B cell (primary cell): ENCODE measurements around the gene CFH. TPM values are rescaled to one million over a fixed set of nuclear protein-coding genes. Genes with fewer than 3 reads are reported as not detected.

Source experiments
- ATAC-seq: fragments of 200-7000 bp; cut with Tn5 transposase; one replicate; pipeline ENCODE4 v1.10.0; 2021; ENCODE audit warnings: low read depth, mild to moderate bottlenecking, moderate number of reproducible peaks, moderate library complexity
- CTCF ChIA-PET: fragments of 350-600 bp; sonication (Branson Sonifier 250); formaldehyde crosslinking; loops from one replicate; lab custom pipeline; 2021; ENCODE audit warnings: antibody characterized with exemption, inconsistent platforms; lab: Charles Lee
- POLR2A ChIA-PET: fragments of 350-600 bp; sonication (Branson Sonifier 250); formaldehyde crosslinking; loops from one replicate; lab custom pipeline; 2021; ENCODE audit warnings: antibody characterized with exemption; lab: Charles Lee
- DNase-seq: peaks from one replicate; pipeline ENCODE4 v3.0.0; 2013
- H2AFZ ChIP-seq: 2 replicates; pipeline ENCODE4 v1.6.1; 2012; ENCODE audit warnings: mild to moderate bottlenecking, low read depth, low read length; ENCODE audit not compliant: insufficient read depth, poor library complexity, severe bottlenecking
- H3K27ac ChIP-seq, 2 donors: 1 replicate in 1 of 2; 2 replicates in 1 of 2; pipeline ENCODE4 v1.5.1; 2012 to 2013; ENCODE audit warnings: low read length in 2 of 2, mild to moderate bottlenecking in 2 of 2, moderate library complexity in 1 of 2
- H3K27me3 ChIP-seq, 4 experiments: fragments of 200-600 bp in 1 of 4; sonication (generic) in 1 of 4; replicated peaks in 1 of 4; 1 replicate in 2 of 4; 2 replicates in 2 of 4; pipeline versions ENCODE4 v1.6.1 to v1.7.0; 2013 to 2016; ENCODE audit warnings: low read length in 3 of 4, mild to moderate bottlenecking in 2 of 4, mixed read lengths in 1 of 4, moderate library complexity in 1 of 4; ENCODE audit not compliant: insufficient read depth in 4 of 4, control insufficient read depth in 3 of 4; ENCODE audit errors: control extremely low read depth in 1 of 4
- H3K36me3 ChIP-seq, 2 experiments: replicated peaks in 1 of 2; 1 replicate in 1 of 2; 2 replicates in 1 of 2; pipeline versions ENCODE4 v1.6.1 to v1.7.1; 2013; ENCODE audit warnings: low read length in 1 of 2; ENCODE audit not compliant: insufficient read depth in 2 of 2, control insufficient read depth in 1 of 2; ENCODE audit errors: control extremely low read depth in 1 of 2, extremely low read depth in 1 of 2
- H3K4me1 ChIP-seq, 2 donors: fragments of 200-600 bp in 1 of 2; sonication (generic) in 1 of 2; 1 replicate in 1 of 2; 2 replicates in 1 of 2; pipeline versions ENCODE4 v1.5.1 to v1.6.1; 2013 to 2017; ENCODE audit warnings: low read length in 2 of 2; ENCODE audit not compliant: control insufficient read depth in 2 of 2, insufficient read depth in 2 of 2
- H3K4me2 ChIP-seq: replicated peaks from 2 replicates; pipeline ENCODE3; 2012; ENCODE audit warnings: mild to moderate bottlenecking, low read depth, low read length; ENCODE audit not compliant: poor library complexity, severe bottlenecking
- H3K4me3 ChIP-seq, 5 experiments: fragments of 200-600 bp in 1 of 5; sonication (generic) in 1 of 5; 1 replicate in 3 of 5; 2 replicates in 2 of 5; pipeline versions ENCODE4 v1.5.1 to v1.7.0; 2011 to 2016; ENCODE audit warnings: low read length in 4 of 5, mild to moderate bottlenecking in 4 of 5, low read depth in 2 of 5, control low read depth in 1 of 5, moderate library complexity in 1 of 5; ENCODE audit not compliant: insufficient read depth in 1 of 5; ENCODE audit errors: control extremely low read depth in 1 of 5, extremely low read depth in 1 of 5
- H3K79me2 ChIP-seq: fragments of 200-600 bp; sonication (generic); one replicate; pipeline ENCODE4 v1.6.0; 2016; ENCODE audit warnings: low read length; ENCODE audit not compliant: control insufficient read depth, insufficient read depth
- H3K9ac ChIP-seq: fragments of 200-600 bp; sonication (generic); 2 replicates; pipeline ENCODE4 v1.6.1; 2017; ENCODE audit warnings: mild to moderate bottlenecking, low read length, moderate library complexity
- H3K9me3 ChIP-seq, 3 donors: one replicate each; pipeline versions ENCODE4 v1.6.1 to v1.7.1; 2013; ENCODE audit warnings: low read length in 2 of 3; ENCODE audit not compliant: control insufficient read depth in 2 of 3, insufficient read depth in 1 of 3; ENCODE audit errors: control extremely low read depth in 1 of 3
- H4K20me1 ChIP-seq: 2 replicates; pipeline ENCODE4 v1.6.0; 2012; ENCODE audit warnings: mild to moderate bottlenecking, low read length; ENCODE audit not compliant: insufficient read depth, control insufficient read depth, poor library complexity, severe bottlenecking
- H3K27ac Mint-ChIP-seq: one replicate; pipeline ENCODE4 v1.8.0; 2021; ENCODE audit warnings: mixed read lengths
- H3K27me3 Mint-ChIP-seq: one replicate; pipeline ENCODE4 v1.8.0; 2021; ENCODE audit warnings: mixed read lengths
- H3K4me1 Mint-ChIP-seq: one replicate; pipeline ENCODE4 v1.8.0; 2021; ENCODE audit warnings: mixed read lengths
- H3K4me3 Mint-ChIP-seq: one replicate; pipeline ENCODE4 v1.8.0; 2021; ENCODE audit warnings: mixed read lengths
- H3K9me3 Mint-ChIP-seq: one replicate; pipeline ENCODE4 v1.8.0; 2022; ENCODE audit warnings: mixed read lengths; ENCODE audit not compliant: insufficient read depth
- EZH2 ChIP-seq: IDR thresholded peaks from 2 replicates; pipeline ENCODE4 v1.6.1; 2012; ENCODE audit warnings: borderline replicate concordance, low read depth, mild to moderate bottlenecking, moderate library complexity, low read length; ENCODE audit not compliant: insufficient read depth, poor library complexity, severe bottlenecking
- WGBS: methylation state at CpG from one replicate; pipeline ENCODE4 v1.1.5; 2013; ENCODE audit warnings: missing lambda C conversion rate; ENCODE audit not compliant: insufficient coverage; 5-methylcytosine and 5-hydroxymethylcytosine counted together
- intact Hi-C: fragments of 100-400 bp; cut with micrococcal nuclease; formaldehyde crosslinking; loops from one replicate; pipeline ENCODE4 v1.10.0; 2022
- polyA plus RNA-seq: library from polyadenylated mRNA; depleted of rRNA; stranded (reverse); fragments of >200 nt; gene quantifications from 2 replicates; pipeline ENCODE4 v1.2.3, GENCODE V29; 2012
- total RNA-seq, 2 donors: library from RNA; stranded (reverse); fragments of 120-200 nt in 1 of 2; gene quantifications; 1 replicate in 1 of 2; 2 replicates in 1 of 2; pipeline versions ENCODE4 v1.2.3 to v1.2.4, GENCODE V29; 2013 to 2022
- TF ChIP-seq, protein P1 (sequence below): fragments of 200-600 bp; IDR thresholded peaks from one replicate; pipeline ENCODE4 v1.8.0; 2022; ENCODE audit warnings: antibody characterized with exemption, mild to moderate bottlenecking

Gene CFH
- total and polyA plus RNA-seq, 2 donors (not counting 1 experiment from before 2014, with no cell fraction given), result not detected

DNA sequence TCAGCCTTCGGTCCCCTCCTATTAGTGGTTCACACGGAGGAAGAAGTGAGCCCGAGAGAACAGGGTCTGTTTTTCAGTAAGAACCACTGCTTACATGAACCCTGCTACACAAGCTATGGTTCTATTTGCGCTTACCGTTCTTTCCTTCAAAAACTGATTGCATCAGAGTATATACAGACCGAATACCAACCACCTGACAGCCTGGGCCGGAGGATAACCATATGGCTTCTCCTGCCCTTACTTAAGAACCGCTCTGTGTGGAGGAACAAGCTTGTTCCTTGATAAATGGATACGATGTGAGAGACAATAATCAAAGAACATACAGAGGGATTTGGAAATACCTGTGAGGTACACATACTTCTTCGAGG lies 42.5 kb upstream of the CFH start:
- Histone ChIP-seq H3K27ac (no peak overlapping the region), H3K4me1 (no peaks in the 10 kb centered on the region), H3K4me2 (no peak overlapping the region), H3K9me3 (peaks cover 0 to 10% (median 1%) of the 10 kb centered on the region in 3 donors), H3K4me3 (no peak overlapping the region), H4K20me1 (no peaks in the 10 kb centered on the region), H3K36me3 (no peaks in the 10 kb centered on the region), H3K79me2 (no peaks in the 10 kb centered on the region), H3K9ac (no peak overlapping the region), H3K27me3 (peaks cover 0 to 14% (median 11%) of the 10 kb centered on the region in 4 experiments), H2AFZ (no peak overlapping the region)
- Mint-ChIP-seq H3K4me1 (peaks cover 3% of the 10 kb centered on the region), H3K9me3 (no peaks in the 10 kb centered on the region), H3K27ac (no peak overlapping the region), H3K4me3 (no peak overlapping the region), H3K27me3 (peaks cover 23% of the 10 kb centered on the region)
- ATAC-seq (no peak), DNase-seq (no peak)
- TF ChIP-seq, protein P1, sequence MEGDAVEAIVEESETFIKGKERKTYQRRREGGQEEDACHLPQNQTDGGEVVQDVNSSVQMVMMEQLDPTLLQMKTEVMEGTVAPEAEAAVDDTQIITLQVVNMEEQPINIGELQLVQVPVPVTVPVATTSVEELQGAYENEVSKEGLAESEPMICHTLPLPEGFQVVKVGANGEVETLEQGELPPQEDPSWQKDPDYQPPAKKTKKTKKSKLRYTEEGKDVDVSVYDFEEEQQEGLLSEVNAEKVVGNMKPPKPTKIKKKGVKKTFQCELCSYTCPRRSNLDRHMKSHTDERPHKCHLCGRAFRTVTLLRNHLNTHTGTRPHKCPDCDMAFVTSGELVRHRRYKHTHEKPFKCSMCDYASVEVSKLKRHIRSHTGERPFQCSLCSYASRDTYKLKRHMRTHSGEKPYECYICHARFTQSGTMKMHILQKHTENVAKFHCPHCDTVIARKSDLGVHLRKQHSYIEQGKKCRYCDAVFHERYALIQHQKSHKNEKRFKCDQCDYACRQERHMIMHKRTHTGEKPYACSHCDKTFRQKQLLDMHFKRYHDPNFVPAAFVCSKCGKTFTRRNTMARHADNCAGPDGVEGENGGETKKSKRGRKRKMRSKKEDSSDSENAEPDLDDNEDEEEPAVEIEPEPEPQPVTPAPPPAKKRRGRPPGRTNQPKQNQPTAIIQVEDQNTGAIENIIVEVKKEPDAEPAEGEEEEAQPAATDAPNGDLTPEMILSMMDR, result no peak
- TF ChIP-seq EZH2, result no peak
- ChIA-PET CTCF (no interaction called here), POLR2A (no interaction called here)
- WGBS, result 27% methylated on average over 4 of the region's 10 CpGs
- intact Hi-C loops, result no loop called here

DNA sequence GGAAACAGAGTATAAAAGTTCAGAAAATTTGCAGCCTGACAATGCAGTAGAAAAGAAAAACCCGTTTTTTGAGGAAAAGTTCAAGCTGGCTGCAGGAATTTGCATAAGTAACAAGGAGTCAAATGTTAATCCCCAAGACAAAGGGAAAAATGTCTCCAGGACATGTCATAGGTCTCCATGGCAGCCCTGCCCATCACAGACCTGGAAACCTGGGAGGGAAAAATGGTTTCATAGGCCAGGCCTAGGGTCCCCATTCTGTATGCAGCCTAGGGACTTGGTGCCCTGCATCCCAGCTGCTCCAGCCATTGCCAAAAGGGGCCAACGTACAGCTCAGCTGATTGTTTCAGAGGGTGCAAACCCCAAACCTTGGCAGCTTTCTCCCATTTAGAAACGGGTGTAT lies 40.0 kb upstream of the CFH start:
- POLR2A ChIA-PET, result no interaction called here
- no peak for DNase-seq
- intact Hi-C loops, result no loop called here
- H3K4me2 ChIP-seq, result no peak overlapping the region
- no peak for TF ChIP-seq EZH2
- TF ChIP-seq, protein P1, result no peak
- no peak overlapping the region for H2AFZ ChIP-seq
- H4K20me1 ChIP-seq, result no peaks in the 10 kb centered on the region
- WGBS, result 83% methylated on average over 2 of the region's 3 CpGs
- H3K79me2 ChIP-seq, result no peaks in the 10 kb centered on the region
- no peak overlapping the region for H3K4me3 ChIP-seq
- CTCF ChIA-PET, result no interaction called here
- H3K4me3 Mint-ChIP-seq, result no peak overlapping the region
- no peak overlapping the region for H3K27ac Mint-ChIP-seq
- no peak overlapping the region for H3K27ac ChIP-seq
- peaks cover 3% of the 10 kb centered on the region for H3K4me1 Mint-ChIP-seq
- H3K9me3 Mint-ChIP-seq, result no peaks in the 10 kb centered on the region
- peaks cover 0 to 10% (median 1%) of the 10 kb centered on the region in 3 donors for H3K9me3 ChIP-seq
- no peak overlapping the region for H3K9ac ChIP-seq
- no peak for ATAC-seq
- H3K4me1 ChIP-seq, result no peaks in the 10 kb centered on the region
- H3K36me3 ChIP-seq, result no peaks in the 10 kb centered on the region
- H3K27me3 Mint-ChIP-seq, result peaks cover 22% of the 10 kb centered on the region
- H3K27me3 ChIP-seq, result peaks cover 0 to 14% (median 10%) of the 10 kb centered on the region in 4 experiments
